T-helper 2 cell treated with Interferon-gamma antibody and Interleukin-4, amounts not matched to agents 5 μg/mL and 100 μg/mL, for 36 hours (primary cell): ENCODE measurements around the gene MYOC.
"Not testable (repeated sequence)": the region's sequence is repeated elsewhere in the genome, so short reads cannot be mapped to it uniquely, and the experiment has no call there.

Experiments used
- DNase-seq: peaks from one replicate; pipeline ENCODE4 v3.0.0; 2021; ENCODE audit warnings: low spot score
- H3K27ac Mint-ChIP-seq: one replicate; pipeline ENCODE4 v1.8.0; 2021; ENCODE audit warnings: mild to moderate bottlenecking, mixed read lengths
- H3K27me3 Mint-ChIP-seq: one replicate; pipeline ENCODE4 v1.8.0; 2021; ENCODE audit warnings: low read depth, mixed read lengths
- H3K36me3 Mint-ChIP-seq: one replicate; pipeline ENCODE4 v1.8.0; 2021; ENCODE audit warnings: low read depth, mixed read lengths
- H3K4me1 Mint-ChIP-seq: one replicate; pipeline ENCODE4 v1.8.0; 2021; ENCODE audit warnings: low read depth, mixed read lengths
- H3K4me3 Mint-ChIP-seq: one replicate; pipeline ENCODE4 v1.8.0; 2022; ENCODE audit warnings: mild to moderate bottlenecking, moderate library complexity, mixed read lengths
- H3K9me3 Mint-ChIP-seq: one replicate; pipeline ENCODE4 v1.8.0; 2021; ENCODE audit warnings: mixed read lengths

The MYOC gene

DNA sequence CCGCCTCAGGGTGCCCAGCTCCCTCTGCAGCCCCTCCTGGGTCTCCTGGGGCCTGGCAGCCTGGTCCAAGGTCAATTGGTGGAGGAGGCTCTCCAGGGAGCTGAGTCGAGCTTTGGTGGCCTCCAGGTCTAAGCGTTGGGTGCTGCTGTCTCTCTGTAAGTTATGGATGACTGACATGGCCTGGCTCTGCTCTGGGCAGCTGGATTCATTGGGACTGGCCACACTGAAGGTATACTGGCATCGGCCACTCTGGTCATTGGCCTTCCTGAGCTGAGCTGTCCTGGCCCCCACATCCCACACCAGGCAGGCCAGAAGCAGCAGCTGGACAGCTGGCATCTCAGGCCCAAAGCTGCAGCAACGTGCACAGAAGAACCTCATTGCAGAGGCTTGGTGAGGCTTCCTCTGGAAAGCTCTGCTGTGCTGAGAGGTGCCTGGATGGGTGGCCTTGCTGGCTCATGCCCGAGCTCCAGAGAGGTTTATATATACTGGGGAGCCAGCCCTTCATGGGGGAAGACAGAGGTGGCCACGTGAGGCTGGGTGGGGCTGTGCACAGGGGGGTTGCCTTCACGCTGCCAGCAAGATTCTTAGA lies at the start of gene MYOC:
MYOC (minus strand) TSS at position 455 of the 589 bp plus-strand sequence; CDS start at position 378, 77 bp downstream.
- no peaks in the 10 kb centered on the region for H3K9me3 Mint-ChIP-seq
- no peak within 1 kb of the TSS for H3K27ac Mint-ChIP-seq
- no peak within 1 kb of the TSS for H3K4me3 Mint-ChIP-seq
- peaks cover 8% of the 10 kb centered on the region for H3K4me1 Mint-ChIP-seq
- H3K36me3 Mint-ChIP-seq, result no peaks in the 10 kb centered on the region
- peaks cover 18% of the 10 kb centered on the region for H3K27me3 Mint-ChIP-seq
- DNase-seq, result no peak

DNA sequence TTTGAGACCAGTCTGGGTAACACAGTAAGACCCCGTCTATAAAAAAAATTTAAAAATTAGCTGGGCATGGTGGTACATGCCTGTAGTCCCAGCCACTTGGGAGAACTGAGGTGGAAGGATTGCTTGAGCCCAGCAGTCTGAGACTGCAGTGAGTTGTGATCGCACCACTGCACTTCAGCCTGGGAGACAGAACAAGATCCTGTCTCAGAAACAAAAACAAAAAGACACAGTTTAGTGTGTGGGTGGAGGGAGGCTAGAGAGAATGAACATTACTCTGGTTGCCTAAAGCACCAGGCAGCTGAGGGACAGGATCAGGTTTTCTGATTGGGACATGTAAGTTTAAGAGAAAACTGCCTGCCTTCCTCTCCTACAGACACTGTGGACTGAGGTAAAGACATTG lies 47.0 kb upstream of the MYOC start:
- no peak overlapping the region for H3K4me3 Mint-ChIP-seq
- DNase-seq, result no peak
- peaks cover 10% of the 10 kb centered on the region for H3K36me3 Mint-ChIP-seq
- H3K27ac Mint-ChIP-seq, result no peak overlapping the region
- no peaks in the 10 kb centered on the region for H3K9me3 Mint-ChIP-seq
- H3K4me1 Mint-ChIP-seq, result no peaks in the 10 kb centered on the region
- no peaks in the 10 kb centered on the region for H3K27me3 Mint-ChIP-seq

DNA sequence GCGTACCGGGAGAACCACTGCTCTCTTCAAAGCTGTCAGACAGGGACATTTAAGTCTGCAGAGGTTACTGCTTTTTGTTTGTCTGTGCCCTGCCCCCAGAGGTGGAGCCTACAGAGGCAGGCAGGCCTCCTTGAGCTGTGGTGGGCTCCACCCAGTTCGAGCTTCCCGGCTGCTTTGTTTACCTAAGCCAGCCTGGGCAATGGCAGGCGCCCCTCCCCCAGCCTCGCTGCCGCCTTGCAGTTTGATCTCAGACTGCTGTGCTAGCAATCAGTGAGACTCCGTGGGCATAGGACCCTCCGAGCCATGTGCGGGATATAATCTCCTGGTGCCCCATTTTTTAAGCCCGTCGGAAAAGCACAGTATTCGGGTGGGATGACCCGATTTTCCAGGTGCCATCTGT lies 43.3 kb upstream of the MYOC start:
- not testable (repeated sequence) for H3K4me3 Mint-ChIP-seq, H3K27ac Mint-ChIP-seq, DNase-seq, H3K36me3 Mint-ChIP-seq, H3K9me3 Mint-ChIP-seq, H3K4me1 Mint-ChIP-seq, H3K27me3 Mint-ChIP-seq

DNA sequence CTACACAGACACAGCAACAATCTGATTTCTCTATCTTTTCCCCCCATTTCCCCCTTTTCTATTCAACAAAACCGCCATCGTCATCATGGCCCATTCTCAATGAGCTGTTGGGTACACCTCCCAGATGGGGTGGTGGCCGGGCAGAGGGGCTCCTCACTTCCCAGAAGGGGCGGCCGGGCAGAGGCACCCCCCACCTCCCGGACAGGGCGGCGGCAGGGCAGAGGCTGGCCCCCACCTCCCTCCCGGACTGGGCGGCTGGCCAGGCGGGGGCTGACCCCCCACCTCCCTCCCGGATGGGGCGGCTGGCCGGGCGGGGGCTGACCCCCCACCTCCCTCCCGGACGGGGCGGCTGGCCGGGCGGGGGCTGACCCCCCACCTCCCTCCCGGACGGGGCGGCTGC lies 41.1 kb upstream of the MYOC start:
- not testable (repeated sequence) for H3K4me1 Mint-ChIP-seq, DNase-seq, H3K36me3 Mint-ChIP-seq, H3K9me3 Mint-ChIP-seq, H3K27me3 Mint-ChIP-seq, H3K27ac Mint-ChIP-seq, H3K4me3 Mint-ChIP-seq

DNA sequence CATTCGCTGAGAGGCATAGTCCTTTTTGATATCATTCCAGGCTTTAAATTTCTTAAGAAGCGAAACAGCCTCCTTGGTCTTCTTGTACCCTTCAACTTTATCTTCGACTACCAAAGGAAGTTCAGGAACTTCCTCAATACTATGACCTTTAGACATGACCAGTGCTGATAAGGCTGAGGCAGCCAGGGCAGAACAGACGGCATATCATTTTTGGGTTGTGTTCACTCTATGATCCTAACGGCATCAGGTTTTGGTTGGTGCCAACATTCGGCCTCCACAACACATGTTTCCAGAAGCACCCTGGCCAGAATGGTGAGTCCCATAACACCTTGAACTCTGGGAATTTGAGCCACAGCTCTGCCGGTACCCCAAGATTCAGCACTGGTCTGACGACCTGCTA lies 31.4 kb upstream of the MYOC start:
- DNase-seq, result no peak
- no peaks in the 10 kb centered on the region for H3K9me3 Mint-ChIP-seq
- H3K36me3 Mint-ChIP-seq, result no peaks in the 10 kb centered on the region
- H3K27ac Mint-ChIP-seq, result no peak overlapping the region
- H3K27me3 Mint-ChIP-seq, result peaks cover 6% of the 10 kb centered on the region
- H3K4me3 Mint-ChIP-seq, result no peak overlapping the region
- H3K4me1 Mint-ChIP-seq, result no peaks in the 10 kb centered on the region

DNA sequence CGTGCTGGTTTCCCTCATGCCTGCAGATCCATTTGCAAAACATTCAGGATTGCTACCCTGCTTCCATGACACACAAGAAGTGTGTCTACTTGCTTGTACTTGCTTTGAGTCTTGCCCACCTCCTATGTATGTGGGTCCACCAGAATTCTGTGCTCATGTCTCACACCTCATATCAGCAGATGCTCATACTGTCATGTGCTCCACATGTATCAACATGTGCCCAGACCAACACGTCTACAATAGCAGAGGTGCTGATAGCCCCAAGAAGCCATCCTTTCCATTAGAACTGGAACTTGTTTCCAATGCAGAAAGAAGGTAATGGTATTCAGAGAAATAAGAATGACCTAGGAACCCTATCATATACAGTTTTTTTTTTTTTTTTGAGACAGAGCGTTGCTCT lies 27.9 kb upstream of the MYOC start:
- Mint-ChIP-seq H3K4me3 (no peak overlapping the region), H3K9me3 (no peaks in the 10 kb centered on the region), H3K4me1 (no peaks in the 10 kb centered on the region), H3K27ac (no peak overlapping the region), H3K27me3 (peaks cover 8% of the 10 kb centered on the region), H3K36me3 (no peaks in the 10 kb centered on the region)
- DNase-seq, result no peak

DNA sequence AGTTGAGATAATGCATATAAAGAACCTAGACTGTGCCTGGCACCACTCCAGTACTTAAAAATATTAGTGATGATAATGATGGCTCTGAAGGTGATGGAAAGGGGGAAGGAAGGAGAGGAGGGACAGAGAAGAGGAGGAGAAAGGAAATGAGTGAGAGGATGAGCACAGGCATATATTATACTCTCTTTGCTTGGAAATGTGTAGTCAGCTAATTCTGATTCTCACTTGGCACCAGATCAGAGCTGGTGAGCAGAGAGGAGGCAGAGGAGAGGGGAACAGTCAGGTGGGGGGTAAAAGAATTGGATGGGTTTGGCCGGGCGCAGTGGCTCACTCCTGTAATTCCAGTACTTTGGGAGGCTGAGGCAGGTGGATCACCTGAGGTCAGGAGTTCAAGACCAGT lies 24.3 kb upstream of the MYOC start:
- Mint-ChIP-seq H3K4me3 (no peak overlapping the region), H3K36me3 (no peaks in the 10 kb centered on the region), H3K27me3 (peaks cover 20% of the 10 kb centered on the region), H3K9me3 (no peaks in the 10 kb centered on the region), H3K27ac (no peak overlapping the region), H3K4me1 (no peaks in the 10 kb centered on the region)
- DNase-seq, result no peak

DNA sequence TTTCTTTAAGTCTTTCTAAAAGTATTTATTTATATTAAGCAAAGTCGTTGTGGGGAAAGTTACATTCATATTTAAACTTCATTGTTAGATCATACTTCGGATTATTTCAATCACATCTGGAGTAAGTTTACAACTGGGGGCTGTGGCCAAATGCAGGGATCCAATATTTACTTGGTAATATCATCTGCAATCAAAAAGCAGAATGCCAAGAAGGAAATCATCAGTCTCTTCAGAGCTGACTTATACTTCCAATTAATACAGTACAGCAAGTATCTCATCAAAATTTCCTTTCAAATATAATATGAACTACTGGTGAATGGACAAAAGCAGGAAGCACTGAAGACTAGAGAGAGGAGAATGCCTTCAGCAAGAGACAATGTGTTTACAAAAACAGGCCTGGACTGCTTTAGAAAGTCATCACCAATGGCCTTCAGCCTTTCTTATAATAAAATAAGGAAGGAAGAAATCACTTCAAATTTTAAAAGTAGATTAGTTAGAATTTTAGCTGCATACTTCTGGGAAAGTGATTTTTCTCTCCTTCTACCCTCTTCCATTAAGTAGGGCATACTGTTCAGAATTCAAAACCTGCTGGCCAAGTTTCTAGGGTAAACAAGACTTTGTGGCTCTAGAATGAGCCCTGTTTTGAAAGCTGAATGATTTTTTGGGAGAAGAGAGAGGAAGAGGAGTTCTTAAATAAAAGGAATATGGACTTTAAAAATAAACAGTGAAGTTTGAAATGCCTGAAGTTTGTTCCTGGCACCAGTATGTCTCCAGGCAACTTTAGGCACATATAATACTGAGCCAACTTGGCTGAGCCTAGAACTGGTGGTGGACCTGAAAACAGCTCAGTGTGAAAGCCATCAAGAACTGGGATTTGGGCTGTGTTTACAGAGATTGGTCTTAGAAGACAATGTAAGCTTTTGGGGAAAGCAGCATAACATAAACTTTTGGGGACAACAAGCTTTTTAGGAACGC lies 22.2 kb upstream of the MYOC start:
- DNase-seq, result no peak
- peaks cover 22% of the 10 kb centered on the region for H3K27me3 Mint-ChIP-seq
- no peaks in the 10 kb centered on the region for H3K36me3 Mint-ChIP-seq
- no peak overlapping the region for H3K27ac Mint-ChIP-seq
- no peaks in the 10 kb centered on the region for H3K4me1 Mint-ChIP-seq
- no peaks in the 10 kb centered on the region for H3K9me3 Mint-ChIP-seq
- no peak overlapping the region for H3K4me3 Mint-ChIP-seq

DNA sequence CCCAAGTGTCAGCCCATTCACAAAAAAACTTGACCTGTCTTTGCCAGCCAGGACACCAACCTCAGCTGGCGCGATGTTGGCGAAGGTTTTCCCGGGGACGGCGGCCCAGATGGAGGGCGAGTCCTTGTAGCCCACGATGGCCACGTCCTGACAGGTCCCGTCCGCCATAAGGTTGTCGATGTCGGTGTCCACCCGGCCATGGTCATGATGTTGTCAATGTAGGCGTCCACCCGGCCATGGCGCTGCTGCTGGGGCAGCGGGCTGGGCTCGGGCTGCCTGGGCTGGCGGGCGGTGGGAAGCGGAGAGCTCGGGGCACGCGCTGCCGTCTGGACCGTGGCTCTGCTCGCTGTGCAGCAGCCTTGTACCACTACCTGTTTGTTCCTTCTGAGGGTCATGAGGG lies 18.3 kb upstream of the MYOC start:
- DNase-seq, result no peak
- H3K36me3 Mint-ChIP-seq, result no peaks in the 10 kb centered on the region
- no peak overlapping the region for H3K4me3 Mint-ChIP-seq
- no peak overlapping the region for H3K27ac Mint-ChIP-seq
- H3K4me1 Mint-ChIP-seq, result no peaks in the 10 kb centered on the region
- peaks cover 26% of the 10 kb centered on the region for H3K27me3 Mint-ChIP-seq
- H3K9me3 Mint-ChIP-seq, result no peaks in the 10 kb centered on the region

DNA sequence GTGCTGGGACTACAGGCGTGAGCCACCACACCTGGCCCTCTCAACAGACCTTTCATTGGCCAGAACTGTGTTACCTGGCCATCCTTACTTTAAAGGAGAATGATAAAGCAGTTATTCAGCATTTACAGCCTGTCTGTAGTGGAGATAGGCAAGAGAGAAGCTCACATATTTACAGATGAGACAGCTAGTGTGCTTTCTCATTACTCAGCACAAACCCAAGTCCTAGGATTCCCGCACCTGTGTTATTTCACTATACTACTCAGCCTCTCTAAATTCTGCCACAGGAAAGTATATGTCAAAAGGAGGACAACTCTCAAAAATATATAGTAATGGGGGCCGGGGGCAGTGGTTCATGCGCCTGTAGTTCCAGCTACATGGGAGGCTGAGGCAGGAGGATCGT lies 15.9 kb upstream of the MYOC start:
- H3K9me3 Mint-ChIP-seq, result no peaks in the 10 kb centered on the region
- H3K27ac Mint-ChIP-seq, result no peak overlapping the region
- H3K4me1 Mint-ChIP-seq, result no peaks in the 10 kb centered on the region
- no peaks in the 10 kb centered on the region for H3K36me3 Mint-ChIP-seq
- peaks cover 19% of the 10 kb centered on the region for H3K27me3 Mint-ChIP-seq
- no peak for DNase-seq
- no peak overlapping the region for H3K4me3 Mint-ChIP-seq

DNA sequence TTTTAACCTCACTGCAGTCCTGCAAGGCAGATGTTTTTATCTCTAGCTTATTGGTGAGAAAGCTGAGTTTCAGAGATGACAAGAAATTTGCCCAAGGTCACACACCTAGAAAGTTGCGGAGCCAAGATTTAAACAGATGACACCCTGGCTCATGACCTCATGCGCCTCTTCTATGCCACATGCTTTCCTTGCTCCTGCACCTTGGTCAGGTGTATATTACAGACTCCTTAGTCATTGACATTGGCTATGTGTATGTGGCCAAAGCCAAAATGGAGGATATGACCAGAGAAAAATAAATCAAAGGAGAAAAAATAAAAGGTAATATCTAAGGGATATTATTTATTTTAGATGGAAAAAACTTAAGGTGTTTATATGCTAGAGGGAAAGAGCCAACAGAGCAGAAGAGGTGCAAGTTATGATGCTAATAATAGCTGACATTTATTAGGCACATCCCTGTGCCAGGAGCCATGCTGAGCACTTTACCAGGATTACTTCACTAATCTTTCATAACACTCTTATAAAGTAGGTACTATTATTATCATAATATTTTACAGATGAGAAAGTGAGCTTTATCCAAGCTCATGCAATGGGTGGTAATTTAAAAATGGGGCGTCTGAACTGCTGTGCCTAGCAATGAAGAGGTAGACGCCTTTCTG lies 13.8 kb upstream of the MYOC start:
- H3K9me3 Mint-ChIP-seq, result no peaks in the 10 kb centered on the region
- H3K27ac Mint-ChIP-seq, result no peak overlapping the region
- no peaks in the 10 kb centered on the region for H3K4me1 Mint-ChIP-seq
- peaks cover 11% of the 10 kb centered on the region for H3K27me3 Mint-ChIP-seq
- no peaks in the 10 kb centered on the region for H3K36me3 Mint-ChIP-seq
- no peak overlapping the region for H3K4me3 Mint-ChIP-seq
- DNase-seq, result no peak

DNA sequence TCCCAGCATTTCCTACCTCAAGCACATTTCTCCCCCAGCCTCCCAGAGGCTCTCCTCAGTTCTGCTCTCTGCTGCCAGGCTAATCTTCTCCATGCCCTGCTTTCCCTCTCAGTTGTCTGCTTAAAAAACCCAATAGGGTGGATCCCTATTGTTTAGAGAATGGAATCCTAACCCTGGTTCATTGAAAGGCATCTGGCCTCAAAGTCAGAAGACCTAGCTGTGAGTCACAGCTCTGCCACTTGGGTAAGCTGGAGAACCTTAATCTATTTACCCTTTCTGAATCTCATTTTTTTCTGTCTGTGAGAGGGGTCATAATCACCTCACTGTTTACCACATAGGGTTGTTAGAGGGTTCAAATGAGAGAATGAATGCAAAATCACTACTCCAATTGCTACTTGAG lies 12.5 kb upstream of the MYOC start:
- Mint-ChIP-seq H3K36me3 (no peaks in the 10 kb centered on the region), H3K27me3 (peaks cover 14% of the 10 kb centered on the region), H3K27ac (no peak overlapping the region), H3K9me3 (no peaks in the 10 kb centered on the region), H3K4me1 (no peaks in the 10 kb centered on the region), H3K4me3 (no peak overlapping the region)
- no peak for DNase-seq

DNA sequence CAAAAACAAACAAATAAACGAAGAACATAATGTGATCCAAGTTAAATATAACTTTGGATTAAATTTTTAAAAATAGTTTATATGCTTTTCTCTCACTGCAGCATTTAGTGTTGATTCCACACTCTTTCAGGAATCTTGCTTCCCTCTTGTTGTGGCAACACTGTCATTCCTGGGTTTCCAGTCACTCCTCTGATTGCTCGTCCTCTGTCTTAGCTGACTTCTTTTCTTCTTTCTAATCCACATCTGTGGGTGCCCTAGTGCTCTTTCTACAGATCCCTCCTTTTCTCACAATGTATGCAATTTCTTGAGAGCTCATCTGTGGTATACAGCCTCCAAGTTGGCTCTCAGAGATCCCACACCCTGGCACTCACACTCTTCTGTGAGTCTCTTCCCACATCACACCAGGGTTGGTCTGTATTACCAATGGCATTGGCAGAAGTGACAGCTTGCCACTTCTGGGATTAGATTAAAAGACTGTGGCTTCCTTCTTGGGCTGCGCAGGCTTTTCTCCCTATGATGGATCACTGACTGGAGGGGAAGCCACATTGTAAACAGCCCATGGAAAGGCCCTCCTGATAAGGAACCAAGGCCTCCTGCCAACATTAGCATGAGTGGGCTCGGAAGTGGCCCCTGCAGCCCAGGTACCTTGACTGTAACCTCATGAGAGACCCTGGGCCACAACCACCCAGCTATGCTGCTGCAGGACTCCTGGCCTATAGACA lies 11.5 kb upstream of the MYOC start:
- no peak overlapping the region for H3K27ac Mint-ChIP-seq
- H3K4me3 Mint-ChIP-seq, result no peak overlapping the region
- no peaks in the 10 kb centered on the region for H3K36me3 Mint-ChIP-seq
- H3K27me3 Mint-ChIP-seq, result peaks cover 11% of the 10 kb centered on the region
- H3K4me1 Mint-ChIP-seq, result no peaks in the 10 kb centered on the region
- no peak for DNase-seq
- H3K9me3 Mint-ChIP-seq, result no peaks in the 10 kb centered on the region
